OCI-LY7 (cell line): ENCODE results near the gene IGLL5. TPM values are rescaled to one million over a fixed set of nuclear protein-coding genes. Genes with fewer than 3 reads are reported as not detected.

Experiments
- BruUV-seq: library from RNA; stranded (reverse); fragments of 400-500 nt; replicated peaks from 2 replicates; lab custom pipeline; 2021; lab: Mats Ljungman, UMichigan
- CTCF ChIA-PET: fragments of 300-600 bp; sonication (Branson Sonifier 250); formaldehyde crosslinking; loops from one replicate; lab custom pipeline; 2022; ENCODE audit warnings: antibody characterized with exemption; ENCODE audit not compliant: unreplicated experiment; lab: Charles Lee
- POLR2A ChIA-PET: fragments of 300-600 bp; sonication (Branson Sonifier 250); formaldehyde crosslinking; loops from one replicate; lab custom pipeline; 2022; ENCODE audit warnings: antibody characterized with exemption; lab: Charles Lee
- DNase-seq: peaks from one replicate; pipeline ENCODE4 v3.0.0-alpha.2; 2015; ENCODE audit warnings: low spot score
- H2AFZ ChIP-seq: fragments of 200-600 bp; sonication (generic), shearing (Covaris generic); 2 replicates; pipeline ENCODE4 v1.6.1; 2014; ENCODE audit warnings: mild to moderate bottlenecking, antibody characterized with exemption, low read length, moderate library complexity
- H3K27ac ChIP-seq: fragments of 200-600 bp; sonication (generic); 2 replicates; pipeline ENCODE4 v1.5.1; 2014; ENCODE audit warnings: mixed run types, low read depth, mild to moderate bottlenecking, moderate library complexity, low read length, inconsistent platforms; ENCODE audit not compliant: poor library complexity, severe bottlenecking
- H3K36me3 ChIP-seq: fragments of 200-600 bp; sonication (generic); 2 replicates; pipeline ENCODE4 v1.6.1; 2014; ENCODE audit warnings: mild to moderate bottlenecking, antibody characterized with exemption, low read length, moderate library complexity, mixed read lengths; ENCODE audit not compliant: insufficient read depth
- H3K4me1 ChIP-seq: fragments of 200-600 bp; sonication (generic); 2 replicates; pipeline ENCODE4 v1.5.1; 2014; ENCODE audit warnings: mild to moderate bottlenecking, low read length; ENCODE audit not compliant: insufficient read depth, poor library complexity, severe bottlenecking
- H3K4me2 ChIP-seq: fragments of 200-600 bp; sonication (generic); 2 replicates; pipeline ENCODE4 v1.6.1; 2014; ENCODE audit warnings: mild to moderate bottlenecking, low read length
- H3K4me3 ChIP-seq: fragments of 200-600 bp; sonication (generic); 2 replicates; pipeline ENCODE4 v1.5.1; 2014; ENCODE audit warnings: mild to moderate bottlenecking, low read depth, low read length; ENCODE audit not compliant: poor library complexity, severe bottlenecking
- H3K79me2 ChIP-seq: fragments of 200-600 bp; sonication (generic); 2 replicates; pipeline ENCODE4 v1.6.1; 2016; ENCODE audit warnings: low read depth, mild to moderate bottlenecking, low read length, moderate library complexity, mixed read lengths; ENCODE audit not compliant: insufficient read depth
- H3K9me2 ChIP-seq: fragments of 200-600 bp; sonication (generic); 2 replicates; pipeline ENCODE4 v1.6.1; 2016; ENCODE audit warnings: mild to moderate bottlenecking, low read length, mixed read lengths; ENCODE audit not compliant: insufficient read depth
- H3K9me3 ChIP-seq: fragments of 200-600 bp; sonication (generic); 2 replicates; pipeline ENCODE4 v1.6.1; 2014; ENCODE audit warnings: mild to moderate bottlenecking, mixed run types, low read length, mixed read lengths
- H4K20me1 ChIP-seq: fragments of 200-600 bp; sonication (generic); 2 replicates; pipeline ENCODE4 v1.6.1; 2014; ENCODE audit warnings: mild to moderate bottlenecking, antibody characterized with exemption, low read length, moderate library complexity, mixed read lengths; ENCODE audit not compliant: insufficient read depth
- EZH2phosphoT487 ChIP-seq: fragments of 200-600 bp; sonication (generic); IDR thresholded peaks from 2 replicates; pipeline ENCODE4 v1.6.1; 2018; ENCODE audit warnings: low read depth, borderline replicate concordance, mild to moderate bottlenecking, mixed run types, antibody characterized with exemption, low read length, moderate library complexity, mixed read lengths
- intact Hi-C: fragments of 100-400 bp; cut with micrococcal nuclease; formaldehyde crosslinking; loops from one replicate; pipeline ENCODE4 v1.10.0; 2022; ENCODE audit not compliant: unreplicated experiment
- total RNA-seq, 2 experiments: library from RNA; depleted of rRNA in 1 of 2; stranded (reverse); fragments of >200 nt in 1 of 2; shearing (Covaris generic) in 1 of 2; gene quantifications; 2 replicates each; pipeline ENCODE4 v1.2.3, GENCODE V29; 2014 to 2022
- TF ChIP-seq, protein P1 (sequence below): fragments of 200-600 bp; sonication (generic); conservative IDR thresholded peaks from 2 replicates; pipeline ENCODE4 v1.5.1; 2014; ENCODE audit warnings: mild to moderate bottlenecking, antibody characterized with exemption, low read length, moderate library complexity, mixed read lengths

The IGLL5 gene
- total RNA-seq, 2 experiments from 2014 or later: 219 to 364 TPM

- Histone ChIP-seq H3K4me2 (peak overlapping the region; percentile 61), H3K27ac (no peak overlapping the region), H3K36me3 (no peaks in the 10 kb centered on the region), H3K79me2 (peaks cover 7% of the 10 kb centered on the region; the same call in 1 of the 2 replicates), H3K9me3 (no peaks in the 10 kb centered on the region), H2AFZ (no peak overlapping the region), H3K4me3 (no peak overlapping the region), H3K9me2 (no peaks in the 10 kb centered on the region), H4K20me1 (no peaks in the 10 kb centered on the region), H3K4me1 (peaks cover 89% of the 10 kb centered on the region)
- no TSS peak for BruUV-seq
- DNase-seq: no peak
- ChIA-PET POLR2A (interaction anchor here (1.0 to 11.4 kb wide), 2 partner anchors 54 to 72 kb away, joined by 3 to 308 read pairs; no protein-coding TSS in a partner anchor), CTCF (interaction anchor here (0.6 to 1.4 kb wide), 3 partner anchors 32 to 73 kb away, joined by 3 to 6 read pairs (median 4); no protein-coding TSS in a partner anchor)
- intact Hi-C loops: loop anchor here (5.0 to 10.0 kb wide), 4 partner anchors 110 to 717 kb away; no protein-coding TSS in a partner anchor
- TF ChIP-seq, protein P1, sequence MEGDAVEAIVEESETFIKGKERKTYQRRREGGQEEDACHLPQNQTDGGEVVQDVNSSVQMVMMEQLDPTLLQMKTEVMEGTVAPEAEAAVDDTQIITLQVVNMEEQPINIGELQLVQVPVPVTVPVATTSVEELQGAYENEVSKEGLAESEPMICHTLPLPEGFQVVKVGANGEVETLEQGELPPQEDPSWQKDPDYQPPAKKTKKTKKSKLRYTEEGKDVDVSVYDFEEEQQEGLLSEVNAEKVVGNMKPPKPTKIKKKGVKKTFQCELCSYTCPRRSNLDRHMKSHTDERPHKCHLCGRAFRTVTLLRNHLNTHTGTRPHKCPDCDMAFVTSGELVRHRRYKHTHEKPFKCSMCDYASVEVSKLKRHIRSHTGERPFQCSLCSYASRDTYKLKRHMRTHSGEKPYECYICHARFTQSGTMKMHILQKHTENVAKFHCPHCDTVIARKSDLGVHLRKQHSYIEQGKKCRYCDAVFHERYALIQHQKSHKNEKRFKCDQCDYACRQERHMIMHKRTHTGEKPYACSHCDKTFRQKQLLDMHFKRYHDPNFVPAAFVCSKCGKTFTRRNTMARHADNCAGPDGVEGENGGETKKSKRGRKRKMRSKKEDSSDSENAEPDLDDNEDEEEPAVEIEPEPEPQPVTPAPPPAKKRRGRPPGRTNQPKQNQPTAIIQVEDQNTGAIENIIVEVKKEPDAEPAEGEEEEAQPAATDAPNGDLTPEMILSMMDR: no peak
- TF ChIP-seq EZH2phosphoT487: no peak
These were observed 5.4 kb upstream of the IGLL5 start for GRCh38 chr22:22882033-22882717.

DNA sequence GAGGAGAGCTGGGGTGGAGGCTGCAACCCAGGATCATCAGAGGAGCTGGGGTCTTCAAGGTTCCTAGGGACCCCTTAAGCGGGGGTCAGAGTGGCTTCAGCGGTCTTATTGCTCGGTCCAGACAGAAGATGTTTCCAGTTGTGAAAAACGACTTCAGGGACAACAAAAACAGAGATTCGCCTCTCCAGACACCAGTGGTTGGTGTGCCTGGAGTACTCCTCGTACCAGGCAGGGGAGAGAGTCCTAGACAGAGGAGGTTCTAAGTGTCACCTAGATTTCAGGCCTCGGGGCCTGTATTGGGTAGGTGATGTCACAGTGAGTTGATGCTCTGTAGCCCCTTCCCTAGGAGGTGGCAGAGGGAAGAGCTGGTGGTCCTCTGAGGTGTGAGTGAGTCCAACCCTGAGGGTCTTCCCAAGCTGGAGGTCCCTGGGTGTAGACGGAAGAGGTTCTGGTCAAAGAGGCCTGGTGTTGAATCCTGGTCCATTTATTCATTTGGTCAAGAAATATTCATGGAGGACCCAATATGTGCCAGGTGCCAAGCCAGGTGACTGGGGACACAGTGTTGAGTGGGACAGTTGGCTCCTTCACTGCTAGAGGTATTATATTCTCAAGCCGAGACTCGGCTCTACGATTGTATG lies 4.4 kb upstream of the IGLL5 start:
- DNase-seq: no peak
- H3K9me2 ChIP-seq: no peaks in the 10 kb centered on the region
- no peaks in the 10 kb centered on the region for H3K9me3 ChIP-seq
- H3K4me2 ChIP-seq: peak overlapping the region; percentile 24
- no TSS peak for BruUV-seq
- H3K27ac ChIP-seq: no peak overlapping the region
- peaks cover 91% of the 10 kb centered on the region for H3K4me1 ChIP-seq
- peaks cover 18% of the 10 kb centered on the region for H3K79me2 ChIP-seq
- intact Hi-C loops: loop anchor here (5.0 to 10.0 kb wide), 4 partner anchors 111 to 718 kb away; no protein-coding TSS in a partner anchor
- peaks cover 5% of the 10 kb centered on the region for H3K36me3 ChIP-seq
- H3K4me3 ChIP-seq: no peak overlapping the region
- no peaks in the 10 kb centered on the region for H4K20me1 ChIP-seq
- ChIA-PET CTCF (interaction anchor here (0.6 to 3.5 kb wide), 14 partner anchors 12 to 179 kb away, joined by 3 to 41 read pairs (median 8); no protein-coding TSS in a partner anchor), POLR2A (interaction anchor here (0.6 to 11.4 kb wide), 6 partner anchors 23 to 252 kb away, joined by 4 to 308 read pairs (median 9); no protein-coding TSS in a partner anchor)
- TF ChIP-seq, protein P1: no peak
- no peak for TF ChIP-seq EZH2phosphoT487
- no peak overlapping the region for H2AFZ ChIP-seq
